ENCODE results near the gene FAM209A.
"Not testable (repeated sequence)": the region's sequence is repeated elsewhere in the genome, so short reads cannot be mapped to it uniquely, and the experiment has no call there.

FAM209A gene, protein sequence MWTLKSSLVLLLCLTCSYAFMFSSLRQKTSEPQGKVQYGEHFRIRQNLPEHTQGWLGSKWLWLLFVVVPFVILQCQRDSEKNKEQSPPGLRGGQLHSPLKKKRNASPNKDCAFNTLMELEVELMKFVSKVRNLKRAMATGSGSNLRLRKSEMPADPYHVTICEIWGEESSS

DNA sequence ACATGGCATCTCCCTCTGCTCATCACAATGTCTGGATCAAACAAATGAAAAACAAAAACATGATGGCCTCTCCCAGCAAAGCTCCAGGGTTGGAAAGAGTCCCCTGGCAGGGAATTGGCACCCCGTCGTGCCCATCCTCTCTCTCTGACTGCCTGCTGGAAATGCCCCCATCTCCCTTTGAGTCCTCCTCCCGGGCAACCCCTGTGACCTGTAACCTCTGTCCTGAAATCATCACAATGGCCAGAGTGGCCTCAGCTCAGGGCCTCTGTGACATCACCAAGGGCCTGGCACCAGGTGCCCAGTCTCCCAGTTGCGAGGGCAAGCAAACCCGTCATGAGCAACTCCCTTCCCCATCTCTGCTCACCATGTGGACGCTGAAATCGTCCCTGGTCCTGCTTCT is at the start of gene FAM209A:
Gene FAM209A, plus strand, starts transcription at position 301 of the 400 bp plus-strand sequence. Its CDS starts 65 bp downstream, at position 366.
- not testable (repeated sequence) for H3K27me3 ChIP-seq (replicated peaks; ENCODE audit: control insufficient read depth, insufficient read depth, low read length); DNase-seq (ENCODE audit: extremely low read depth, insufficient read length); H3K36me3 ChIP-seq (ENCODE audit: control insufficient read depth, insufficient read depth, low read length); H3K4me3 ChIP-seq (replicated peaks; ENCODE audit: low read depth, low read length)

DNA sequence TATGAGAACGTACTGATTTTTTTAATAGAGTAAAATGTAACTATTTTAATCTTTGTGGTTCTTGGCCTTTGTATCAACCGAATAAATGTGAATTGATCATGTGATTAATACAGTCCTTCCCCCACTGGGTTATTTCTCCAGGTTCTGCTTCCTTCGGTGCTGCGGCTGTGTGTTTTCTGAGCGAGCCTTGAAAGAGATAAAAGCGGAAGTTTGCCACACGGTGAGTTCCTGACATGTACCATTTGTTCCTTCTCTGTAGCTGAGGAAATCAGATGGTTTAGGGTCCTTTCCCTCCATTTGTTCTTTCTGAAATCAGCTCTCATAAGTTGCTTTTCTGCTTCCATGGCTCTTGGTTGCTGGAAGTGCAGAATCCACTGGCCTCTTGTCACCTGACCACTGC is 40.6 kb upstream of the FAM209A start:
- Histone ChIP-seq H3K27me3 (replicated peaks; ENCODE audit: control insufficient read depth, insufficient read depth, low read length) (no peaks in the 10 kb centered on the region), H3K4me3 (replicated peaks; ENCODE audit: low read depth, low read length) (no peak overlapping the region), H3K36me3 (ENCODE audit: control insufficient read depth, insufficient read depth, low read length) (peaks cover 22% of the 10 kb centered on the region)
- DNase-seq (ENCODE audit: extremely low read depth, insufficient read length) = no peak
- TF ChIP-seq, protein P1, sequence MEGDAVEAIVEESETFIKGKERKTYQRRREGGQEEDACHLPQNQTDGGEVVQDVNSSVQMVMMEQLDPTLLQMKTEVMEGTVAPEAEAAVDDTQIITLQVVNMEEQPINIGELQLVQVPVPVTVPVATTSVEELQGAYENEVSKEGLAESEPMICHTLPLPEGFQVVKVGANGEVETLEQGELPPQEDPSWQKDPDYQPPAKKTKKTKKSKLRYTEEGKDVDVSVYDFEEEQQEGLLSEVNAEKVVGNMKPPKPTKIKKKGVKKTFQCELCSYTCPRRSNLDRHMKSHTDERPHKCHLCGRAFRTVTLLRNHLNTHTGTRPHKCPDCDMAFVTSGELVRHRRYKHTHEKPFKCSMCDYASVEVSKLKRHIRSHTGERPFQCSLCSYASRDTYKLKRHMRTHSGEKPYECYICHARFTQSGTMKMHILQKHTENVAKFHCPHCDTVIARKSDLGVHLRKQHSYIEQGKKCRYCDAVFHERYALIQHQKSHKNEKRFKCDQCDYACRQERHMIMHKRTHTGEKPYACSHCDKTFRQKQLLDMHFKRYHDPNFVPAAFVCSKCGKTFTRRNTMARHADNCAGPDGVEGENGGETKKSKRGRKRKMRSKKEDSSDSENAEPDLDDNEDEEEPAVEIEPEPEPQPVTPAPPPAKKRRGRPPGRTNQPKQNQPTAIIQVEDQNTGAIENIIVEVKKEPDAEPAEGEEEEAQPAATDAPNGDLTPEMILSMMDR (IDR thresholded peaks at IDR 0.05; ENCODE audit: insufficient read depth, low read length, poor library complexity, severe bottlenecking) = no peak

DNA sequence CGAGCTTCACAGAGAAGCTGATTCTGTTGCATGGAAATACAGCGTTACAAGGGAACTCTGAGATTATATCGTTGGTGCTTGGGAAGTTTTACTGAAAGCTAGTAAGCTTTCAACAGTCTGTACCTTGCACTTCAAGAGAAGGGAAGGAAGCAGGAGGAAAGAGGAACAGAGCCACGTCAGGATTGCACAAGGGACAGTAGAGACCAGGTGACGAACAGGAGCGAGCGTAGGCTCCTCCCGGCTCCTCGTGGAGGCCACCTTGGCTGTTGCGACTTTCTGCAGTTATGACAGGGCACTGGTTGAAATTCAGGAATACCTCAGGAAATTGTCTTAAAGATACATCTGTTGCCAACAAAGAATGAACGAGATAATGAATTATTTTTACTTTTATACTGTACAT is 37.3 kb upstream of the FAM209A start:
- Histone ChIP-seq H3K4me3 (replicated peaks; ENCODE audit: low read depth, low read length) (no peak overlapping the region), H3K27me3 (replicated peaks; ENCODE audit: control insufficient read depth, insufficient read depth, low read length) (no peaks in the 10 kb centered on the region), H3K36me3 (ENCODE audit: control insufficient read depth, insufficient read depth, low read length) (peaks cover 21% of the 10 kb centered on the region)
- TF ChIP-seq, protein P1 (IDR thresholded peaks at IDR 0.05; ENCODE audit: insufficient read depth, low read length, poor library complexity, severe bottlenecking) = no peak
- DNase-seq (ENCODE audit: extremely low read depth, insufficient read length) = no peak

DNA sequence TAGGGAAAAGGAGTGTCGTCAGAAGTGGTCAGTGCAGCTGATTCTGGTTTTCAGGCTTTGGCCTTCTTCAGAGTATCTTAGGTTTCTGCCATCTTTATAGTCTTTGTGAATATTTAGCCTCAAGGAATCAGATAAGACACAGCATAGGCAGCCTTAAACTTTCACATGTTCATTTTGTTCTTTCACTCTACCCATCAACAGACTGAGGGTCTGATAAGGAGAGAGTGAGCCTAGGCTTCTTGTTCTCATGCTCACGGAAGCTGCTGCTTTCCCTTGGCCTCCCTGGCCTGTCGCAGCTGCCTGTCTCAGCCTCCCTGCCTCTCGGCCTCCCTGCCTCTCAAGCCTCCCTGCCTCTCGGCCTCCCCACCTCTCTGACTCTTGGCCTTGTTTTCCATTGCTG is 36.0 kb upstream of the FAM209A start:
- H3K36me3 ChIP-seq (ENCODE audit: control insufficient read depth, insufficient read depth, low read length) = peaks cover 21% of the 10 kb centered on the region
- no peaks in the 10 kb centered on the region for H3K27me3 ChIP-seq (replicated peaks; ENCODE audit: control insufficient read depth, insufficient read depth, low read length)
- H3K4me3 ChIP-seq (replicated peaks; ENCODE audit: low read depth, low read length) = no peak overlapping the region
- DNase-seq (ENCODE audit: extremely low read depth, insufficient read length) = no peak
- TF ChIP-seq, protein P1 (IDR thresholded peaks at IDR 0.05; ENCODE audit: insufficient read depth, low read length, poor library complexity, severe bottlenecking) = no peak

DNA sequence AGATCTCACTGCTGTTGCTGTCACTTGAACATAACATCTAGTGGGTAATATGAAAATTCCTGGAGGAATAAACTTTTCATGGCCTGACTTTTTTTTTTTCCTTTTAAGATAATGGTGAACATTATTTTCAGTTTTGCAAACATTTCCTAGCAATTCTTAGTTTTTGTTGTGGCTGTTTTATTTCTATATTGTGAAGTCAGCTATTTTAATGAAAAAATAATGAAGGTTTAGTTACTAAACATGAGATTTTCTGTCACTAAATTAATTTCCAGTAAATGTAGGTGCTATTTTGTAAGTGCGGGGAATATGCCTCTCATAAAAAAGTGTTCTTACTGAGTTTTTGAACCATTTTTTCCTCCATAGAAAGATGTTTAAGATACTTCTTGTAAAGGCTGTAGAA is 23.4 kb upstream of the FAM209A start:
- DNase-seq (ENCODE audit: extremely low read depth, insufficient read length) = no peak
- Histone ChIP-seq H3K4me3 (replicated peaks; ENCODE audit: low read depth, low read length) (no peak overlapping the region), H3K27me3 (replicated peaks; ENCODE audit: control insufficient read depth, insufficient read depth, low read length) (no peaks in the 10 kb centered on the region), H3K36me3 (ENCODE audit: control insufficient read depth, insufficient read depth, low read length) (peaks cover 5% of the 10 kb centered on the region)
- TF ChIP-seq, protein P1 (IDR thresholded peaks at IDR 0.05; ENCODE audit: insufficient read depth, low read length, poor library complexity, severe bottlenecking) = no peak

DNA sequence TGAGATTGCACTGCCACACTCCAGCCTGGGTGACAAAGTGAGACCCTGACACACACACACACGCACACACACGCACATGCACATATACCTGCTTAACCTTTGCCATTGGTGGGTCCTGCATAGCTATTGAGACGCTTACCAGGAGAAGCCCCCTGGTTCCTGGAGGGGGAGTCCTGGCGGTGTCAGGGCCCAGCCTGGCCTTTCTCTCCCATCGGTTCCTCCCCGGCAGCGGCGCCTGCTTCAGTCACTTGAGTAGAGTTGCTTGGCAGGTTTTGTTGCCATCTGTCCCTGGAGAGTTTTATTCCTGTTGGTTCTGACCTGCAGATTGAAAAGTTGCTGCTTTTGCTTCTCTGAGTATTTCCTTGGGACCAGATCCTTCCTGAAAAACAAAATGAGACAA is 20.6 kb upstream of the FAM209A start:
- DNase-seq (ENCODE audit: extremely low read depth, insufficient read length) = no peak
- H3K27me3 ChIP-seq (replicated peaks; ENCODE audit: control insufficient read depth, insufficient read depth, low read length) = no peaks in the 10 kb centered on the region
- no peak overlapping the region for H3K4me3 ChIP-seq (replicated peaks; ENCODE audit: low read depth, low read length)
- H3K36me3 ChIP-seq (ENCODE audit: control insufficient read depth, insufficient read depth, low read length) = peaks cover 3% of the 10 kb centered on the region
- TF ChIP-seq, protein P1 (IDR thresholded peaks at IDR 0.05; ENCODE audit: insufficient read depth, low read length, poor library complexity, severe bottlenecking) = no peak
